NOMO-1 treated with dmso at 0.1 percent for 144 hours (cell line): Measurements from ENCODE around the gene OR4N2.
"Not testable (repeated sequence)": the region's sequence is repeated elsewhere in the genome, so short reads cannot be mapped to it uniquely, and the experiment has no call there.

Experiments used
- DNase-seq: peaks from one replicate; lab custom pipeline; 2025; ENCODE audit not compliant: unreplicated experiment; lab: John Stamatoyannopoulos, UW

The OR4N2 gene

DNA sequence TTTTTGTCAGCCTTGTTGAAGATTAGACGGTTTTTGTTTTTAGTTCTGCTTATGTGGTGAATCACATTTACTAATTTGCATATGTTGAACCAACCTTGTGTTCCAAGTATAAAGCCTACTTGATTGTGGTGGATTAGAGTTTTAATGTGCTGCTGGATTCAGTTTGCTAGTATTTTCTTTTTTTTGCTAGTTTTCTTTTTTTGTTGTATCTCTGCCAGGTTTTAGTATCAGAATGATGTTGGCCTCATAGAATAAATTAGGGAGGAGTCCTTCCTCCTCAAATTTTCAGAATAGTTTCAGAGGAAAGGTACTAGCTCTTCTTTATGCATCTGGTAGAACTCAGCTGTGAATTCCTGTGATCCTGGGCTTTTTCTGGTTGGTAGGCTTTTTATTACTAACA is at the start of gene OR4N2:
Gene OR4N2 (plus strand): TSS at position 301 of the 400 bp plus-strand sequence. CDS start 23,679 bp downstream, outside the sequence.
- not testable (repeated sequence) for DNase-seq

DNA sequence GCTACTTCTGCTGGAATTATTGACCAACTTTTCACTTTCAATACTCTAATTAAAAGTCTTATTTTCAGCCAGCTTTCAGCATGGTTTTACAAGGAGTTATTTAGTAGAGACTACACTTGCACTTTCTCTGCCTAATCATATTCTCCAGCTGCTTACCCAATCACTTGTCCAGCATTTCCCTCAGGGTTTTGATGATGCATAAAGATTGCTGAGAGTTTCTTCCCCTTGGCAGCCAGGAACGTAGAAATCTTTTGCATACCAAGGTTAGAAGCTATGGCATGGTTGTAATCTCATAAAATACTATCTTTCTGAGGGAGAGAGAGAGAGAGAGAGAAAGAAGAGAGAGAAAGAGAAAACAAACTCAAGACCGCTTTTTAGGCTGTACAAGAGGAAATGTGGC is 49.4 kb upstream of the OR4N2 start:
- no peak for DNase-seq

- DNase-seq = not testable (repeated sequence)
These were observed 32.1 kb upstream of the OR4N2 start for GRCh38 chr14:19771491-19771890.

GRCh38 chr14:19771895-19772430 is 31.6 kb upstream of the OR4N2 start:
- DNase-seq = peak; percentile 39

DNA sequence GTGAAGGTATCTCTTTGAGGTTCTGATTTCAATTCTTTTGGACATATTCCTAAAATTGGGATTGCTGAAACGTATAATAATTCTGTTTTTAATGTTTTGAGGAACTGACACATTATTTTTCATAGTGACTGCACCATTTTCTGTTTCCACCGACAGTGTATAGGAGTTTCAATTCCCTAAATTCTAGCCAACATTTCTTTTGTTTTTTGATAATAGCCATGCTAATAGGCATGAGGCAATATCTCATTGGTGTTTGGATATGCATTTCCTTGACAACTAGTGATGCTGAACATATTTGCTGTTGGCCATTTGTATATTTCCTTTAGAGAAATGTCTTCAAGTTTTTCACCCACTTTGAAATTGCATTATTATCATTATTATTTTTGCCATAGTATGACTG is 31.1 kb upstream of the OR4N2 start:
- peak; percentile 60 for DNase-seq

GRCh38 chr14:19773204-19773603 is 30.4 kb upstream of the OR4N2 start, which contains the start of gene OR4M1:
Gene OR4M1 (plus strand): TSS chr14:19773504. CDS start chr14:19780323, 6,819 bp downstream.
- not testable (repeated sequence) for DNase-seq

- no peak for DNase-seq
These were observed 28.0 kb upstream of the OR4N2 start for GRCh38 chr14:19775587-19775986.

GRCh38 chr14:19785848-19786247 is 17.7 kb upstream of the OR4N2 start:
- DNase-seq = not testable (repeated sequence)

- DNase-seq = not testable (repeated sequence)
These were observed 16.3 kb upstream of the OR4N2 start for GRCh38 chr14:19787318-19787717.

- not testable (repeated sequence) for DNase-seq
These were observed 15.4 kb upstream of the OR4N2 start for GRCh38 chr14:19788150-19788549.

- not testable (repeated sequence) for DNase-seq
These were observed 7.0 kb upstream of the OR4N2 start for GRCh38 chr14:19796520-19797108.

GRCh38 chr14:19799880-19800279 is 3.7 kb upstream of the OR4N2 start:
- DNase-seq = no peak

GRCh38 chr14:19800282-19801117 is 3.1 kb upstream of the OR4N2 start:
- no peak for DNase-seq

GRCh38 chr14:19801118-19801464 is 2.5 kb upstream of the OR4N2 start:
- DNase-seq = no peak

DNA sequence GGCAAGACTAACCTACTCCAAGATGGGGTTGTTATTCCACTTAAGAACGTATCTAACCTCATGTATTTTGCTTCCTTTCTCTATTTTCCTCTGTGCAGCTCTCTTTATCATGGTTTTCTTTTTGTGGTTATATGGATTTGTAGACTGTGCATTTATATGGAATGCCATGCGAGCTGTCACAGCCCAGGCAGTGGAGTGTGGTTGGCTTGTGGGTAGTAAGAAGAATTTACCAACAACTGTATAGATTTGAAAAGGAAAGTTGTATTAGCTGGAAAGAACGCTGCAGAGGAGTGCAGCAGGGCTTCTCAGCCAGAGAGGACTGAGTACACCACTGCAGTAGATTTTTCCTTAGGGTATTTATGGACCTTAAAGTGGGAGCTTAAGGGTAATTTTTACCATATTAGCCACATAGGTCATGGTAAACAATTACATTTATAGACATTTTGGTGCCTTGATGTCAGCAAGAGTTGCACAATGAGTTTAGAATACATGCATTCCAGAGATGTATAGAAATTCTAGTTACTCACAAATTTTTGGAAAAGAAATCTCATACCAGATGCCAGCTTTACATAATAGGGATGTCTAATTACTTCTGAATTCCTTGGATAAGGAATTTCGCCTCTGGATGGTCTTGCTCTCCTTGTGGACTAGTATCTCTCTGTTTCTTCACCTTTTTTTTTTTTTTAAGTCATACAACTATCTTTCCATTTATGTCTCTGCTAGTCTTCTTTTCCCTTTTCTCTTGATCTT is 9.8 kb downstream of the OR4N2 start:
- not testable (repeated sequence) for DNase-seq

GRCh38 chr14:19819879-19820278 is 16.3 kb downstream of the OR4N2 start:
- DNase-seq = not testable (repeated sequence)

DNA sequence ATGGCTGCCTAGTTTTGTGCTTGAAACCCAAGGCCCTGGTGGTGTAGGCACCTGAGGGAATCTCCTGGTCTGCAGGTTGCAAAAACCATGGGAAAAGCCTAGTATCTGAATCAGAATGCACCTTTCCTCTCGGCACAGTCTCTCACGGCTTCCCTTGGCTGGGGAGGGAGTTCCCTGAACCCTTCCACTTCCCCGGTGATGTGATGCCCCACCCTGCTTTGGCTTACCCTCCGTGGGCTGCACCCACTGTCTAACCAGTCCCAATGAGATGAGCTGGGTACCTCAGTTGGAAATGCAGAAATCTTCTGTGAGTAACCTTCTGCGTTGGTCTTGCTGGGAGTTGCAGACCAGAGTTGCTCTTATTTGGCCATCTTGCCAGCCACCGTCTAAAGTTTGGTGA is 17.4 kb downstream of the OR4N2 start:
- not testable (repeated sequence) for DNase-seq

DNA sequence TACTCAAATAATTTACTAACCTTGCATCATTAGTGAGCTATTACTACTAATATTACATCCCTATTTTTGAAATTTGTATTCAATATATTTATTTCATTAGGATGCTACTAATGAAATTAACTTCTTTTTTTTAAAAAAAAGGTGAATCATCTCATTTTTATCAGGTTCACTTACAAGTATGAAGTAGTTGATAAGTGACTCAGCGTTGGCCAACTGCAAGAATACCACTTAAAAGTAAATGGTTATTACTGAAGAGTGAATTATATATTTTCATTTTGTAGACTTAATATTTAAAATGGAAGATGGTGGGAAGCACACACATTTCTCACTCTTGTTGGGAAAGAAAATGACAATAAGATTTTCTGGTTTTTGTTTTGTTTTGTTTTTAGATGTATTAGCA is 19.6 kb downstream of the OR4N2 start:
- no peak for DNase-seq

DNA sequence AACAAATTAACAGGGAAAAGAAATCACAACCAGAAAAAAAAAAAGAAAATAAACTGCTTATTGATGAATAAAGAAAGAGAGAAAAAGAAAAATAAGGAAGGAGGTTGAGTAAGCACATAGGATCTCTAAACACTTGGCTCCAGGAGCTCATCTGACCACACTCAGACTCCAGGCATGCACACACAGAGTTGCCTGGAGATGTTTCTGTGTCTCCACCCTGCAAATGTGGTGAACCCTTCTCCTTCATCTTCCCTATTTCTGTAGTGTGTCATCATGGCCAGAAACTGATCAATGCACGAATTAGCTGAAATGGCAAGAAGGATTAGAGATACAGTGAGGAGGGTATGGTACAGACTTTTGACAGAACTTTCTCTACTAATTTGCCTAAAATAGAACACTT is 20.2 kb downstream of the OR4N2 start:
- no peak for DNase-seq

DNA sequence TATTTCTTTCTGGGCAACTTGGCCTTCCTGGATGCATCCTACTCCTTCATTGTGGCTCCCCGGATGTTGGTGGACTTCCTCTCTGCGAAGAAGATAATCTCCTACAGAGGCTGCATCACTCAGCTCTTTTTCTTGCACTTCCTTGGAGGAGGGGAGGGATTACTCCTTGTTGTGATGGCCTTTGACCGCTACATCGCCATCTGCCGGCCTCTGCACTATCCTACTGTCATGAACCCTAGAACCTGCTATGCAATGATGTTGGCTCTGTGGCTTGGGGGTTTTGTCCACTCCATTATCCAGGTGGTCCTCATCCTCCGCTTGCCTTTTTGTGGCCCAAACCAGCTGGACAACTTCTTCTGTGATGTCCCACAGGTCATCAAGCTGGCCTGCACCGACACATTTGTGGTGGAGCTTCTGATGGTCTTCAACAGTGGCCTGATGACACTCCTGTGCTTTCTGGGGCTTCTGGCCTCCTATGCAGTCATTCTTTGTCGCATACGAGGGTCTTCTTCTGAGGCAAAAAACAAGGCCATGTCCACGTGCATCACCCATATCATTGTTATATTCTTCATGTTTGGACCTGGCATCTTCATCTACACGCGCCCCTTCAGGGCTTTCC is 24.2 kb downstream of the OR4N2 start:
- DNase-seq = not testable (repeated sequence)

GRCh38 chr14:19828314-19828713 is 24.7 kb downstream of the OR4N2 start:
- no peak for DNase-seq
